Measurements from ENCODE around the gene USP44. TPM values are rescaled to one million over a fixed set of nuclear protein-coding genes. Genes with fewer than 3 reads are reported as not detected.

USP44 gene
- total and polyA plus RNA-seq, 2 of the 13 experiments (the other 11 are each of a cell fraction or from before 2014, with no cell fraction given), result 0.05 to 0.07 TPM

DNA sequence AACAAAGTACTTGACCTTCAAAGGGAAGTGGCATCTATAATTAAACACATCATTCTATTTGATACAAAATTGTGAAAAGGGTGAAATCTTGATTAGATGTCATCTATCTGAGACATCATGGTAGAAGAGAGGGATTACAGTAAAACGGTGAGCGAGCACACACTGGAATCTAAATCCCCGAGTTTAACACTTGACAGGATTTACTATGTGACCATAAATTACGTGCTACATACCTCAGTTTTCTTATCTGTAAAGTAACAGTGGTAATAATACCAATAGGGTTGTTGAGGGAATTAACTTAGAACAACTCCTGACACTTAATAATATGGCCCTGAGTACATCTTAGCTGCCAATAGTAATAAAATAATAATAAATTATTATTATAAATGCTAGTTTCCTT lies 13.3 kb downstream of the USP44 start:
- Histone ChIP-seq H3K9me3 (ENCODE audit: low read length) (no peaks in the 10 kb centered on the region), H3K4me3 (replicated peaks in 1 of 3; ENCODE audit: insufficient read depth in 1 of 3, low read depth in 2 of 3, low read length in 3 of 3) (no peak overlapping the region), H3K9ac (ENCODE audit: insufficient read depth, low read depth, low read length) (no peak overlapping the region), H3K27ac (ENCODE audit: extremely low read length, insufficient read depth, low read length) (no peak overlapping the region), H4K20me1 (ENCODE audit: insufficient read depth, low read length) (no peaks in the 10 kb centered on the region), H3K4me1 (ENCODE audit: insufficient read depth, low read length) (no peaks in the 10 kb centered on the region), H3K79me2 (ENCODE audit: insufficient read depth, low read length) (no peaks in the 10 kb centered on the region), H3K27me3 (ENCODE audit: control insufficient read depth in 1 of 2, insufficient read depth in 2 of 2, low read length in 2 of 2) (peaks cover 0 to 9% of the 10 kb centered on the region in 2 experiments; a peak in 2 of 5 replicates), H3K4me2 (ENCODE audit: low read depth, low read length) (no peak overlapping the region), H3K36me3 (replicated peaks in 1 of 2; ENCODE audit: control insufficient read depth in 1 of 2, insufficient read depth in 2 of 2, low read length in 2 of 2) (no peaks in the 10 kb centered on the region), H2AFZ (ENCODE audit: low read length) (no peak overlapping the region)
- TF ChIP-seq, protein P1, sequence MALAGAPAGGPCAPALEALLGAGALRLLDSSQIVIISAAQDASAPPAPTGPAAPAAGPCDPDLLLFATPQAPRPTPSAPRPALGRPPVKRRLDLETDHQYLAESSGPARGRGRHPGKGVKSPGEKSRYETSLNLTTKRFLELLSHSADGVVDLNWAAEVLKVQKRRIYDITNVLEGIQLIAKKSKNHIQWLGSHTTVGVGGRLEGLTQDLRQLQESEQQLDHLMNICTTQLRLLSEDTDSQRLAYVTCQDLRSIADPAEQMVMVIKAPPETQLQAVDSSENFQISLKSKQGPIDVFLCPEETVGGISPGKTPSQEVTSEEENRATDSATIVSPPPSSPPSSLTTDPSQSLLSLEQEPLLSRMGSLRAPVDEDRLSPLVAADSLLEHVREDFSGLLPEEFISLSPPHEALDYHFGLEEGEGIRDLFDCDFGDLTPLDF (CRISPR knock-in tag; IDR thresholded peaks at IDR 0.05), result no peak
- TF ChIP-seq ZNF549 (CRISPR knock-in tag; IDR thresholded peaks at IDR 0.05) (no peak), ZSCAN31 (CRISPR knock-in tag; IDR thresholded peaks at IDR 0.05; ENCODE audit: low read depth) (no peak)
- TF ChIP-seq, protein P2, sequence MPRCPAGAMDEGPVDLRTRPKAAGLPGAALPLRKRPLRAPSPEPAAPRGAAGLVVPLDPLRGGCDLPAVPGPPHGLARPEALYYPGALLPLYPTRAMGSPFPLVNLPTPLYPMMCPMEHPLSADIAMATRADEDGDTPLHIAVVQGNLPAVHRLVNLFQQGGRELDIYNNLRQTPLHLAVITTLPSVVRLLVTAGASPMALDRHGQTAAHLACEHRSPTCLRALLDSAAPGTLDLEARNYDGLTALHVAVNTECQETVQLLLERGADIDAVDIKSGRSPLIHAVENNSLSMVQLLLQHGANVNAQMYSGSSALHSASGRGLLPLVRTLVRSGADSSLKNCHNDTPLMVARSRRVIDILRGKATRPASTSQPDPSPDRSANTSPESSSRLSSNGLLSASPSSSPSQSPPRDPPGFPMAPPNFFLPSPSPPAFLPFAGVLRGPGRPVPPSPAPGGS (CRISPR knock-in tag; IDR thresholded peaks at IDR 0.05), result no peak
- intact Hi-C loops (cut with micrococcal nuclease; ENCODE audit: unreplicated experiment) (no loop called here), in situ Hi-C loops (cut with HindIII; ENCODE audit: extremely low pct_ligation_motif_present, low pct_unique_long_range_greater_than_20kb) (loop anchor here (25.0 kb wide), 1 partner anchor 426 kb away; no protein-coding TSS in a partner anchor)
- POLR2A ChIA-PET, result no interaction called here
- WGBS (ENCODE audit: low lambda C conversion rate), result 40% methylated on average over 4 of the region's 4 CpGs
- ATAC-seq (no peak), DNase-seq (ENCODE audit: low spot score) (no peak), FAIRE-seq (no peak)
- no TSS peak for BruUV-seq (replicated peaks)
- CTCF ChIA-PET (ENCODE audit: low intra/inter-chr PET ratio, low total read pairs), result no interaction called here

DNA sequence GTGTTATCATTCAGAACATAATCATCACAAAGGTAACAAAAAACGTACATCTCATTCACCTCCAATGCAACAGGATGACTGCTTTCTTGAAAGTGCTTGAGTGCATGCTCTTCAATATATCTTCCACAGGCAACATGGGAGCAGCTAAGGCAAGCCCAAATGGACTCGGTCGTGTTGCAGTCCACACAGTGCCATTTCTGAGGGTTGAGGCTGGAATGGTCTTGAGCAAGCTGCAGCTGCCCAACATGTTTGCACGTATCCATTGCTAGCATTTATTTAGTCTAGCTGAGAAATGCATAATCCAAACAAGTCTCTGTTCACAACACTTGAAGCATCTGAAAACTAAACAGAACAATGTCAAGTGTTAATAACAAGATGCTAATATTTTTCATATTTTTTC lies 17.3 kb downstream of the USP44 start:
- 36% methylated on average over 4 of the region's 4 CpGs for WGBS (ENCODE audit: low lambda C conversion rate)
- no peak overlapping the region for H3K4me3 ChIP-seq (replicated peaks in 1 of 3; ENCODE audit: insufficient read depth in 1 of 3, low read depth in 2 of 3, low read length in 3 of 3)
- intact Hi-C loops (cut with micrococcal nuclease; ENCODE audit: unreplicated experiment) (loop anchor here (1.0 to 2.0 kb wide), 3 partner anchors 194 to 417 kb away; partner anchors contain the start of genes FGD6 and VEZT), in situ Hi-C loops (cut with HindIII; ENCODE audit: extremely low pct_ligation_motif_present, low pct_unique_long_range_greater_than_20kb) (loop anchor here (25.0 kb wide), 1 partner anchor 422 kb away; no protein-coding TSS in a partner anchor)
- ChIA-PET POLR2A (no interaction called here), CTCF (ENCODE audit: low intra/inter-chr PET ratio, low total read pairs) (interaction anchor here (1.1 to 2.0 kb wide), 2 partner anchors 417 to 823 kb away, joined by 3 to 12 read pairs; no protein-coding TSS in a partner anchor)
- H2AFZ ChIP-seq (ENCODE audit: low read length), result no peak overlapping the region
- DNase-seq (ENCODE audit: low spot score) (no peak), FAIRE-seq (no peak), ATAC-seq (peak; percentile 38; the same call in 1 of the 3 replicates)
- H4K20me1 ChIP-seq (ENCODE audit: insufficient read depth, low read length), result no peaks in the 10 kb centered on the region
- H3K36me3 ChIP-seq (replicated peaks in 1 of 2; ENCODE audit: control insufficient read depth in 1 of 2, insufficient read depth in 2 of 2, low read length in 2 of 2), result no peaks in the 10 kb centered on the region
- H3K4me1 ChIP-seq (ENCODE audit: insufficient read depth, low read length), result no peaks in the 10 kb centered on the region
- H3K4me2 ChIP-seq (ENCODE audit: low read depth, low read length), result no peak overlapping the region
- BruUV-seq (replicated peaks), result no TSS peak
- H3K9ac ChIP-seq (ENCODE audit: insufficient read depth, low read depth, low read length), result no peak overlapping the region
- no peaks in the 10 kb centered on the region for H3K79me2 ChIP-seq (ENCODE audit: insufficient read depth, low read length)
- H3K27me3 ChIP-seq (ENCODE audit: control insufficient read depth in 1 of 2, insufficient read depth in 2 of 2, low read length in 2 of 2), result peaks cover 0 to 9% of the 10 kb centered on the region in 2 experiments; a peak in 2 of 5 replicates
- H3K9me3 ChIP-seq (ENCODE audit: low read length), result no peaks in the 10 kb centered on the region
- no peak overlapping the region for H3K27ac ChIP-seq (ENCODE audit: extremely low read length, insufficient read depth, low read length)
- no peak for TF ChIP-seq GPN1 (CRISPR knock-in tag; IDR thresholded peaks at IDR 0.05; ENCODE audit: borderline replicate concordance)
- TF ChIP-seq, protein P3, sequence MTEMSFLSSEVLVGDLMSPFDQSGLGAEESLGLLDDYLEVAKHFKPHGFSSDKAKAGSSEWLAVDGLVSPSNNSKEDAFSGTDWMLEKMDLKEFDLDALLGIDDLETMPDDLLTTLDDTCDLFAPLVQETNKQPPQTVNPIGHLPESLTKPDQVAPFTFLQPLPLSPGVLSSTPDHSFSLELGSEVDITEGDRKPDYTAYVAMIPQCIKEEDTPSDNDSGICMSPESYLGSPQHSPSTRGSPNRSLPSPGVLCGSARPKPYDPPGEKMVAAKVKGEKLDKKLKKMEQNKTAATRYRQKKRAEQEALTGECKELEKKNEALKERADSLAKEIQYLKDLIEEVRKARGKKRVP (CRISPR knock-in tag; IDR thresholded peaks at IDR 0.05), result no peak
- TF ChIP-seq, protein P4, sequence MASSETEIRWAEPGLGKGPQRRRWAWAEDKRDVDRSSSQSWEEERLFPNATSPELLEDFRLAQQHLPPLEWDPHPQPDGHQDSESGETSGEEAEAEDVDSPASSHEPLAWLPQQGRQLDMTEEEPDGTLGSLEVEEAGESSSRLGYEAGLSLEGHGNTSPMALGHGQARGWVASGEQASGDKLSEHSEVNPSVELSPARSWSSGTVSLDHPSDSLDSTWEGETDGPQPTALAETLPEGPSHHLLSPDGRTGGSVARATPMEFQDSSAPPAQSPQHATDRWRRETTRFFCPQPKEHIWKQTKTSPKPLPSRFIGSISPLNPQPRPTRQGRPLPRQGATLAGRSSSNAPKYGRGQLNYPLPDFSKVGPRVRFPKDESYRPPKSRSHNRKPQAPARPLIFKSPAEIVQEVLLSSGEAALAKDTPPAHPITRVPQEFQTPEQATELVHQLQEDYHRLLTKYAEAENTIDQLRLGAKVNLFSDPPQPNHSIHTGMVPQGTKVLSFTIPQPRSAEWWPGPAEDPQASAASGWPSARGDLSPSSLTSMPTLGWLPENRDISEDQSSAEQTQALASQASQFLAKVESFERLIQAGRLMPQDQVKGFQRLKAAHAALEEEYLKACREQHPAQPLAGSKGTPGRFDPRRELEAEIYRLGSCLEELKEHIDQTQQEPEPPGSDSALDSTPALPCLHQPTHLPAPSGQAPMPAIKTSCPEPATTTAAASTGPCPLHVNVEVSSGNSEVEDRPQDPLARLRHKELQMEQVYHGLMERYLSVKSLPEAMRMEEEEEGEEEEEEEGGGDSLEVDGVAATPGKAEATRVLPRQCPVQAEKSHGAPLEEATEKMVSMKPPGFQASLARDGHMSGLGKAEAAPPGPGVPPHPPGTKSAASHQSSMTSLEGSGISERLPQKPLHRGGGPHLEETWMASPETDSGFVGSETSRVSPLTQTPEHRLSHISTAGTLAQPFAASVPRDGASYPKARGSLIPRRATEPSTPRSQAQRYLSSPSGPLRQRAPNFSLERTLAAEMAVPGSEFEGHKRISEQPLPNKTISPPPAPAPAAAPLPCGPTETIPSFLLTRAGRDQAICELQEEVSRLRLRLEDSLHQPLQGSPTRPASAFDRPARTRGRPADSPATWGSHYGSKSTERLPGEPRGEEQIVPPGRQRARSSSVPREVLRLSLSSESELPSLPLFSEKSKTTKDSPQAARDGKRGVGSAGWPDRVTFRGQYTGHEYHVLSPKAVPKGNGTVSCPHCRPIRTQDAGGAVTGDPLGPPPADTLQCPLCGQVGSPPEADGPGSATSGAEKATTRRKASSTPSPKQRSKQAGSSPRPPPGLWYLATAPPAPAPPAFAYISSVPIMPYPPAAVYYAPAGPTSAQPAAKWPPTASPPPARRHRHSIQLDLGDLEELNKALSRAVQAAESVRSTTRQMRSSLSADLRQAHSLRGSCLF (CRISPR knock-in tag; IDR thresholded peaks at IDR 0.05; ENCODE audit: borderline replicate concordance), result no peak

Data from HepG2 (cell line).